Jurkat, Clone E6-1 (cell line): Measurements from ENCODE around the gene CDC42BPB.

ENCODE experiments used
- DNase-seq: peaks from one replicate; pipeline ENCODE4 v3.0.0-alpha.2; 2011; ENCODE audit warnings: low read depth, low spot score
- H3K4me3 ChIP-seq: 2 replicates; pipeline ENCODE4 v1.5.1; 2011; ENCODE audit warnings: mild to moderate bottlenecking, low read length, control low read depth, moderate library complexity

The CDC42BPB gene

DNA sequence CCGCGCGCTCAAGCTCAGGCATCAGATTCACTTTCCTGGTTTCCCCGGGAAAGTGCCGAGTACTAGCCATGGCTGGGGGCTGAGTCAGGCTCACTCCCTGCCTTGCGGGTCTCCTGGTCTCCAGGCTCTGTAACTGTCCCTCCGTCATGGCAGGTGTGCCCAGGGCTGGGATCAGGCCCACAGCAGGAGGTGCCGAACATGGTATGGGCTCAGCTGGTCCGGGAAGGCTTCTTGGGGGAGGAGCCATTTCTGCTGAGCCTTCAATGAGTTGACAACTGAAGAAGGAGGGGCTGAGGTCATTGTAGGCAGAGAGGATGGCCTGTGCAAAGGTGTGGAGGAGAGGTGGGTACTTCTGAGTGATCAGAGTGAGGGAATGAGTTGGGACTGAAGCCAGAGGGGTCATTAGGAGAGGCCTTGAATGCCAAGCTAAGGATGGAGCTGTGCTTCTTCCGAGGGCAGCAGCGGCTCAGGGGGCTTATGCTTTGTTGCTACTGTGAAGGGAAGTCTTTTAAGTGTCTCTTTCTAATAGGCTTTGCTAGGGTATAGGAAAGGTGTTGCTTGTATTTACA lies 37.9 kb upstream of the CDC42BPB start:
- H3K4me3 ChIP-seq, result no peak overlapping the region
- no peak for DNase-seq

DNA sequence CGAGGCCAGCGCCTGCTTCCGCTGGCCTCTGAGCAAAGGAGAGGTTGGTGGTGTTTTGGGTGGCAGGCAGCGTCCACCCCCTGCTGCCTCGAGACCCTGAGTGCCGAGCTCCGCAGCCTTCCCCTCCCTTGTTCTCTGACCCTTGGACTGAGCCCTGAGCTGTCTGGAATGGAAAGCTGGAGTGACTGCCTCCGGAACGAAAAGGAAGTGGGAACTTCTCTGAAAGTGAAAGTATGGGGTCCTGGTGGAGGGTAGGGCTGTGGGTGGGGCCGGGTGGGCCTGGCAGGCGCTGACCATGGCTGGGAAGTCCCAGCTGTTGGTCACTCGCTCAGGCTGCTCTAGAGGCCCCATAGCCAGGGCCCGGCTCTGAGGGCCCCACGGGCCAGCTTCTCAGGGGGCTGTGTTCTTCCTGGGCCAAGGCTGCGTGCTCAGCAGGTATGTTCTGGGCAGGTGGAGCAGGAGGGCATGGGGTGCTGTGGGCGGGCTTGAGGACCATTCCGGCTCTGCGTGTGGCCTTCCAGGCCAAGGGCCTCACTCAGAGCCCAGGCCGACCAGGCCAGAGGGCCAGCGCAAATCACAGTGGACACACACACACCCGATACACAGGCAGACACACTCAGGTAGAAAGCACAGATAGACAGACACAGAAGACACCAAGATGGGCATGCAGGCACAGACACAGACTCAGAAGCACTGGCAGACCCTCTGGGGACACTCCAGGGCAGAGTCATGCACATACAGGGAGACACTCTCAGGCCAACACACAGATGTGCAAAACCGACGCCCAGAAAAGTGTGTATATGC lies 37.3 kb upstream of the CDC42BPB start, which contains the start of gene EXOC3L4:
Gene EXOC3L4 (plus strand): TSS at position 320 of the 804 bp plus-strand sequence. CDS start 5,495 bp downstream, outside the sequence.
- no peak within 1 kb of the TSS for H3K4me3 ChIP-seq
- DNase-seq, result no peak

- no peak for DNase-seq
- no peak overlapping the region for H3K4me3 ChIP-seq
Measured at GRCh38 chr14:103093856-103094405, 36.6 kb upstream of the CDC42BPB start.

- no peak for DNase-seq
- H3K4me3 ChIP-seq, result peak overlapping the region; percentile 33
Measured at GRCh38 chr14:103091883-103092222, 34.5 kb upstream of the CDC42BPB start.

DNA sequence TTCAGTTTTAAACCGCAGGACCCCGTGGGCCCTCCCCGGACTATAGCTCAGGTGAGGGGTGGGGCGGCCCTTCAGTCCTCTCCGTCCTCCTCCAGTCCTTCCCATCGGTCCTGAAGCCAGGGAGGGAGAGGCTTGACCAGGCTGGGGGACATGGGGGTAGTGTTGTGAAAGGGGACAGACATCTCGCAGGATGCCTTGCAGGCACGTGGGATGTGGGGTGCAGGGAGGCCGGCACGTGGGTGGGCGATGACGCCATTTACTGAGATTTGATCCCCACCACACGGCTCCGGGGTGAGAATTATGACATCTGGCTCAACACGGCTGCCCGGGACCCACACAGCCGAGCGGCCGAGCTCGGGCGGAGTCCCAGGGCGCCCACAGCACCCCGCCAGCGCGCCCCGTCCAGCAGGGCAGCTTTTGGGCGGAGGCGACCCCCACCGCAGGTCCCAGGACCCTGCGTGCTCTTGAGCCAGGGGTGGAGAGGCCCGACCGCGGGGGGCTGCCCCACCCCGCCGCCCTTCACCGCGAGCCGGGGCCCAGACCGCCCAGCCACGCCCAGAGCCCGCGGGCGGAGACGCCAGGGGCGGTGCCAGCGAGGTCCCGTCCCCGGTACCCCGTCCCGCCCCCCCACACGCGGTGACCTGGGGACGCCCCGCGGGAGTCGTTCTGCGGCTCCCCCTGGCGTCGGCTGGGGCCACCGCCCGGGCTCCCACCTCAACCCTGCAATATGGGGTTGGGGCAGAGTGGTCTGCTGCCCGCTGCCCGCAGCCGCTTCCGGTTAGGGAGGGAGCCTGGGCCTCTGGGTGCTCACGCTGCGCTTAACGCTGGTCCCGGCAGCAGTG lies 33.9 kb upstream of the CDC42BPB start:
- peak overlapping the region; percentile 33 for H3K4me3 ChIP-seq
- no peak for DNase-seq

DNA sequence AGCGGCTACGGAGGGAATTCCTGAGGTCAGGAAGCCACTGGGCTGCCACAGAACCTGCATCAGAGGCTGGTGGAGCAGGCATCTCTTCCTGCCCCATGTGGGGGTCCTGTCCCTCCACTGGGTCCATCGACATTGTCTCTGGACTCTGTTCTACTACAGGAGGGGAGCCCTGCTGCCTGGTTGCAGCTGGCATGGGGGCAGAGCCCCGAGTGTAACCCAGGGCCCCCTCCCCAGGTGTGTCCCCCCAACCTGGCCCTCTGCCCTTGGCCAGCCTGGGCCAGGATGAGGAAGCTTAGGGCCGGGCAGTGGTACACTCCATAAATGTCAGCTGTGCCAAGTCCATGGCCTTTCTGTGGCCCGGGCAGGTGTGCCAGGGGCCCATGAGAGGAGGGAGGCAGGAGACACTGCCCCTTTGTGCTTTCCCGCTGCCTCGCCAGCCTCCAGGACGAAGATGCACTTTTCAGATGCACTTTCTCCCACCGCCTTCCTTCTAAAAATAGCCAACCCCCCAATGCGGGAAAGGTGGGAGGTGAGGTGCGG lies 33.2 kb upstream of the CDC42BPB start:
- no peak for DNase-seq
- no peak overlapping the region for H3K4me3 ChIP-seq

- H3K4me3 ChIP-seq, result no peak overlapping the region
- no peak for DNase-seq
Measured at GRCh38 chr14:103089386-103090335, 32.3 kb upstream of the CDC42BPB start.

GRCh38 chr14:103088921-103089320 lies 31.6 kb upstream of the CDC42BPB start:
- H3K4me3 ChIP-seq, result no peak overlapping the region
- DNase-seq, result no peak

DNA sequence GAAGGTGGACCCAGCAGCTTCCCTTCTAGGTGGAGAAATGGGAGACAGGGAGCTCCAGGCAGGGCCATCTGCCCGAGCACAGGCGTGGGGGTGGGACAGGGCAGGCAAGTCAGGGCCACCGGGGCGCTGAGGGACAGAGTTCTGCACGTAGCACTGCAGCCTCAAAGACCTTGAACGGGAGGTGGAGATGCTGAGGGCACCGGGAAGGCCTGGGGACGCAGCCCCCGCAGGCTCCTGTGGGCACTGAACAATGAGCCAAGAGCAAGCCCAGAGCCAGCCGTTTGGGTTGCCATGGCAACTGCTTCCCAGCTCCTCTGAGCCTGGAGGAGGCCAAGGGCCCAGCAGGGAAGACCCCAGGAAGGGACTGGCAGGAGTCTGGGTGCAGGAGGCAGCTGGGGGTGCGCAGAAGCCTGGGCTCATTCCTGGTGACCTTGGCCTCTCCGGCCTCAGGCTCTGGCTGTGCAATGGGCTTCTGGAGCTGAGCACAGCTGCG lies 30.0 kb upstream of the CDC42BPB start:
- no peak for DNase-seq
- H3K4me3 ChIP-seq, result no peak overlapping the region

DNA sequence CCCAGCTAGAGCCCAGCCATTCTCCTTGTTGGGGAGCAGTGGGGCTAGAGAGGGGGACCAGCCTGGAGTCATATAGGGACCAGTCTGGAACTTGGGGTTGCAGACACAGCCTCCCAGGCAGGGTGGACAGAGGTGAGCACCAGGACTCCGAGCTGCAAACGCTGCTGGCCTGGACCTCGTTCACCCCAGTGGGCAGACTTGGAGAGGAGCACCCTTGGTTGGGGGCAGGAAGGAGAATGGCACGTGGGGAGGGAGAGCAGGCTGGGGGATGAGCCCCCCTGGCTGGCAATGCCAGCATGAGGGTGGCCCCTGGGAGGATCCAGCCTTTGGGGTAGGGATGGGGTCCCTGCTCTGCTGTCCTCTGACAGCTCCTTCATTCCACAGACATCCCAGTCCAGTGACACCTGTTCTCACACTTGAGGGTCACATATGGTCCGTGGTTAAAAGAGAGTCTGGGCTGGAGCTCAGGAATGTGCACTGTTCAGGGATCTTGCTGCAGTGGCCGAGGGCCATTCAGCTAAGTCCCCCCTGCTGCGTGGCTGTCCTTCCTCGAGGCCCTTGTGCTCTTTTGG lies 29.5 kb upstream of the CDC42BPB start:
- DNase-seq, result no peak
- H3K4me3 ChIP-seq, result no peak overlapping the region

DNA sequence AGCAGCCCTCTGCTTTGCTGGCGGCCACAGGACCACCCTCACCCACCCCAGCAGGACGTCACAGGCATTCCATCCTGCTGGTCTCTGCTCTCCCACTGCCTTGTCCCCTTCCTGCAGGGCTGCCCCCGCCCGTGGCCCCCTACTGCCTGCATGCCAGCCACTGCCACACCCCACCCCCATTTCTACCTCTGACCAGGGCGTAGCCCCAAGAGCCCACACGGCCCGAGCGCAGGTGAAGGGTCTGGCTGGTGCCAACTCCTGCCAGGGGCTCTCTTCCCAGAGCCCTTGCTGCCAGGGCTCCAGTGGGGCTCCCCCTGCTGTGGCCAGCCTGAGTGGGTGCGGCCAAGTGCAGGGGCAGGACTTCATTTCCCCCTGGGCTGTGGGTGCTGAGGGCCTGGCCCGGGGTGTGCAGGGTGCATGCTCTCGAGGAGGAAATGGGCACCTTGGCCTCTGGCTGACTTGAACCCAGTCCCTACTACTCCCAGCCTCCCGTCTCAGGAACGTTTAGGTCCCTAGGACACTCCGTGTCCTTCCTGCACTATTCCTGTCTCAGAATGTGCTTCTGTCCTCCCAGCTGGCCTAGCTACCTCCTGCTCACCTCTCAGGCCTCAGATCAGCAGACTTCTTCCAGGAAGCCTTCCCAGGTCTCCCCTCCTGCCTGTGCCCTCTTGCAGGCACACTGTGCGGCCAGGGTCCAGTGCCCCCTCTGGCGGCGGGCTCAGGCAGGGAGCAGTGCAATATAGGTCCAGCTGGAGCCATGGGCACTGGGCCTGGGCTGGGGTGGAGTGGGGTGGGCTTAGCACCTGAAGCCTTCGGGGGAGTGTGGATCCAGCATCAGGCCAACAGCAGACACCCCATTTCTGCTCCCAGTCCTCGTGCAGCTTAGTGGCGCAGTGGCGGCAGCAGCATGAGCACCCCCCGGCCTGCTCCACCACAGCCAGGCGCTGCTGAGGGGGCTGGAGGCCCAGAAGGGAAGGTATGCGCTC lies 28.1 kb upstream of the CDC42BPB start:
- H3K4me3 ChIP-seq, result no peak overlapping the region
- no peak for DNase-seq

DNA sequence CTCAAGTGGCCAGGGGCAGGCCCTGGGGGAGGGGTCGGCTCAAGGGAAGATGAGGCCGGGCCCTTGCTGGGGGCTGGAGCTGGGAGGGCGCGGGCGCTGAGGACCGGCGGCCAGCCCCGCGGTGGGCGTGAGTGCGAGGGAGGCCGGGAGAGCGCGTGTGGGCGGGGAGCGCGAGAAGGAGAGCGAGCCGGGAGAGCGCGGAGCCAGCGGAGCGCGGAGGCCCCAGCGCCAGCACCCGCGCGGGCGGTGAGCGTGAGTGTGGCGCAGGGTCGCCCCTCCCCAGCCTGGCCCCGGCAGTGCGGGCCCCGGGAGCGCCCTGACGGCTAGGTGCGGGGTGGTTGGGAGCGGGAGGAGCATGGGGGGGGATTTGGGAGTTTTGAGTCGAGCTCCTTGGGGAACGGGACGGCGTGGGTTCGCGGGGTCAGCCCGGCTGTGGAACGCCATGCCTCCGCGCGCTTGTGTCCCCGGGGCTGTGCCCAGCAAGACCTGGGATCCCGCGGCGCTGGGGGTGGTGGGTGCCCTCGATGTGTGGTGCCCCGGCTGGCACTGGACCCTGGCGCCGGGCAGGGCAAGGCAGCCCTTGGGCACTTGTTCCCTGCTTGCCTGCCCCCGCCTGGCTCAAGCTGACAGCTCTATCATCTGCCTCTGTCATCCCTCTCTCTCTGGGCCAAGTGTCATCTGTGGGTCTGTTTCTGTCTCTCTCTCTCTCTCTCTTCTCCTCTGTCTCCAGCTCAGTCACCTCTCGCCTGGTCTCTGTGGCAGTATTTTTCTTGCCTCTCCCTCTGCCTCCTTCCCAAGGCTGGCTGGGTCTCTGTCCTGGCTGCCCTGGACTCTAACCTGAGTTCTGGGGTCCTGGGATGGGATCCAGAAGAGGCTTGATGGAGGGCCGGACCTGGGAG lies 26.9 kb upstream of the CDC42BPB start, which contains the start of gene LBHD2:
Gene LBHD2 (plus strand): TSS at position 190 of the 899 bp plus-strand sequence. CDS start 1,803 bp downstream, outside the sequence.
- H3K4me3 ChIP-seq, result no peak within 1 kb of the TSS

DNA sequence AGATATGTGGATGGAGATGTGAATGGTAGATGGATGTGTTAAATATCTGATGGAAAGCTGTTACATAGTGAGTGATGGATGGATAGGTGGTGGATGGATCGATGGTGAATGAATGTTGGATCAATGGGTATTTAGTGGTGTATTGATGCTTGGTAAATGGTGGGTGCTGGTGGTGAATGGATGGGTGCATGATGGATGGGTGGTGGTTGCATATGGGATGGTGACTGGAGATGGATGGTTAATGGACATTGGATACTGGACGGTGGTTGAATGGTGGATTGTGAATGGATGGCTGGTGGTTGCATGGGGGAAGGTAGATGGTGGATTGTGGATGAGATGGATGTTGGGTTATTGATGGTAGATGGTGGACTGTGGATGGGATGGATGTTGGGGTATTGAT lies 24.6 kb upstream of the CDC42BPB start:
- no peak for DNase-seq

More for the DNA sequence above, 26.9 kb upstream of the CDC42BPB start, which contains the start of gene LBHD2:
- no peak for DNase-seq

DNA sequence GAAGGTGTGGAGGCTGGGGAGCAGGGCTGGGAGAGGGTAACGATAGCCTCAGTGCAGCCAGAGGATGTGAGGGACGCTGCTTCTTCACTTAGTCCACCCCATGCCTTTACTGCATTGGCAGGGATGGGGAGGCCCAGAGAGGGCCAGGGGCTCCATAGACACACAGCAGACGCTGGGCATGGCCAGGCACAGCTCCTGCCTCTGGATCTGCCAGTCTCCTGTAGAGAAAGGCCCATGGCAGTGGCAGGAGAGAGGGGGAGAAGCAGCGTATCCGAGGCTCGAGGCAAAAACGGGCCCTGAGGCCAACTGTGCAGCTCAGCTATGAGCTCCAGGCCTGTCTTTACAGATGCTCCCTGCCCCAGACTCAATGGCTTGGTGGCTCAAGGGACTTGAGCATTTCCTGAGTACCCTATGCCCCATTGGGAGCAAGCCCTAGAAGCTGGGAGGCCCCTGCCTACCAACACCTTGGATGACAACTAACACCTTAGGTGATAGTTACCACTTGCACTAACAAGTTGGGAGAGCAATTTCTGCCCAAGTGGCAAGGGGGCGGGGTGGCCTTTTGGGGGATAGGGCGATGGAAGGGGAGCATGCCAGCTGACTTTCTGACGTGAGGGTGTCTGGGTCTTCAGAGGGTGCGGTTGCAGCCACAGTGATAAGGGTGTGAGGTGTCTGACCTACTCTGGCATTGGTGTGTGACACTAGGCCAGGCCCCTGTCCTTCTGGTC lies 21.7 kb upstream of the CDC42BPB start:
- no peak for DNase-seq
- H3K4me3 ChIP-seq, result no peak overlapping the region

More for the DNA sequence above, 24.6 kb upstream of the CDC42BPB start:
- no peak overlapping the region for H3K4me3 ChIP-seq

DNA sequence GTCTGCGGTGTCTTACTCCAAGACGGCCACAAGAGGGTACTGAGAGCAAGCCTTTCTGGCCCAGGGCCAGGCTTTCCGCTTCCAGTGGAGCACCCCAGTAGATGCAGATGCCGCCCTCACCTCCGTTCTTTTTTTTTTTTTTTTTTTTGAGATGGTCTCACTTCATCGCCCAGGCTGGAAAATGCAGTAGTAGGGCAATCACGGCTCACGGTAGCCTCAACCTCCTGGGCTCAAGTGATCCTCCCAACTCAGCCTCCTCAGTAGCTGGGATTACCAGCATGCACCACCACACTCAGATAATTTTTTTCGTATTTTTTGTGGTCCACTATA lies 21.0 kb upstream of the CDC42BPB start:
- no peak overlapping the region for H3K4me3 ChIP-seq
- peak; percentile 87 for DNase-seq
